Suprapubic skin (tissue), 4 donors: Measurements from ENCODE around the gene SAMD14.

Source experiments
- EP300 ChIP-seq: sonication (generic); formaldehyde crosslinking; IDR thresholded peaks from one replicate; pipeline ENCODE4 v1.6.1; 2017; ENCODE audit warnings: antibody characterized with exemption
- POLR2A ChIP-seq, 2 donors: fragments of 450-650 bp; IDR thresholded peaks; one replicate each; pipeline ENCODE4 v1.6.1; 2017; ENCODE audit warnings: antibody characterized with exemption in 2 of 2, mild to moderate bottlenecking in 2 of 2, moderate library complexity in 2 of 2
- POLR2AphosphoS5 ChIP-seq, 3 donors: sonication (generic); formaldehyde crosslinking; IDR thresholded peaks; one replicate each; pipeline ENCODE4 v1.6.1; 2017; ENCODE audit warnings: antibody characterized with exemption in 3 of 3
- TF ChIP-seq, protein P1 (sequence below), 2 donors: fragments of 200-600 bp in 1 of 2; fragments of 450-650 bp in 1 of 2; sonication (generic) in 1 of 2; IDR thresholded peaks; one replicate each; pipeline ENCODE4 v1.5.1; 2016 to 2019; ENCODE audit warnings: antibody characterized with exemption in 2 of 2, mild to moderate bottlenecking in 1 of 2, moderate library complexity in 1 of 2

GRCh38 chr17:50106393-50107131 lies 23.4 kb downstream of the SAMD14 start:
- TF ChIP-seq, protein P1, sequence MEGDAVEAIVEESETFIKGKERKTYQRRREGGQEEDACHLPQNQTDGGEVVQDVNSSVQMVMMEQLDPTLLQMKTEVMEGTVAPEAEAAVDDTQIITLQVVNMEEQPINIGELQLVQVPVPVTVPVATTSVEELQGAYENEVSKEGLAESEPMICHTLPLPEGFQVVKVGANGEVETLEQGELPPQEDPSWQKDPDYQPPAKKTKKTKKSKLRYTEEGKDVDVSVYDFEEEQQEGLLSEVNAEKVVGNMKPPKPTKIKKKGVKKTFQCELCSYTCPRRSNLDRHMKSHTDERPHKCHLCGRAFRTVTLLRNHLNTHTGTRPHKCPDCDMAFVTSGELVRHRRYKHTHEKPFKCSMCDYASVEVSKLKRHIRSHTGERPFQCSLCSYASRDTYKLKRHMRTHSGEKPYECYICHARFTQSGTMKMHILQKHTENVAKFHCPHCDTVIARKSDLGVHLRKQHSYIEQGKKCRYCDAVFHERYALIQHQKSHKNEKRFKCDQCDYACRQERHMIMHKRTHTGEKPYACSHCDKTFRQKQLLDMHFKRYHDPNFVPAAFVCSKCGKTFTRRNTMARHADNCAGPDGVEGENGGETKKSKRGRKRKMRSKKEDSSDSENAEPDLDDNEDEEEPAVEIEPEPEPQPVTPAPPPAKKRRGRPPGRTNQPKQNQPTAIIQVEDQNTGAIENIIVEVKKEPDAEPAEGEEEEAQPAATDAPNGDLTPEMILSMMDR (IDR thresholded peaks at IDR 0.05): no peak
- TF ChIP-seq POLR2A (IDR thresholded peaks at IDR 0.05) (no peak), POLR2AphosphoS5 (IDR thresholded peaks at IDR 0.05) (no peak), EP300 (no peak)
